GM20431 (cell line): Measurements from ENCODE around the gene DPP10.

Source experiments
- in situ Hi-C: fragments of 300-500 bp; cut with MseI, MboI; formaldehyde crosslinking; loops from one replicate; pipeline ENCODE4 v1.15.0; 2020; ENCODE audit warnings: low sequenced_read_pairs; ENCODE audit not compliant: unreplicated experiment

The DPP10 gene

GRCh38 chr2:115574667-115575066 lies 1132.2 kb downstream of the DPP10 start:
- in situ Hi-C loops, result no loop called here

- in situ Hi-C loops, result no loop called here
These were observed 1138.3 kb downstream of the DPP10 start for GRCh38 chr2:115580784-115581183.

- in situ Hi-C loops, result no loop called here
These were observed 1142.1 kb downstream of the DPP10 start for GRCh38 chr2:115584507-115584906.

GRCh38 chr2:115596659-115597375 lies 1154.4 kb downstream of the DPP10 start:
- in situ Hi-C loops, result no loop called here

GRCh38 chr2:115603285-115603684 lies 1160.8 kb downstream of the DPP10 start:
- in situ Hi-C loops, result no loop called here

- in situ Hi-C loops, result no loop called here
These were observed 1163.9 kb downstream of the DPP10 start for GRCh38 chr2:115606350-115606749.

- in situ Hi-C loops, result no loop called here
These were observed 1167.5 kb downstream of the DPP10 start for GRCh38 chr2:115609978-115610377.

GRCh38 chr2:115610888-115611287 lies 1168.4 kb downstream of the DPP10 start:
- in situ Hi-C loops, result no loop called here

- in situ Hi-C loops, result no loop called here
These were observed 1181.9 kb downstream of the DPP10 start for GRCh38 chr2:115624332-115624731.

- in situ Hi-C loops, result no loop called here
These were observed 1192.1 kb downstream of the DPP10 start for GRCh38 chr2:115634578-115634977.

- in situ Hi-C loops, result no loop called here
These were observed 1193.0 kb downstream of the DPP10 start for GRCh38 chr2:115635430-115635829.

GRCh38 chr2:115649731-115650130 lies 1207.3 kb downstream of the DPP10 start:
- in situ Hi-C loops, result no loop called here

GRCh38 chr2:115650827-115651226 lies 1208.4 kb downstream of the DPP10 start:
- in situ Hi-C loops, result no loop called here

GRCh38 chr2:115652652-115653051 lies 1210.2 kb downstream of the DPP10 start:
- in situ Hi-C loops, result no loop called here

GRCh38 chr2:115654362-115654761 lies 1211.9 kb downstream of the DPP10 start:
- in situ Hi-C loops, result no loop called here

- in situ Hi-C loops, result no loop called here
These were observed 1235.7 kb downstream of the DPP10 start for GRCh38 chr2:115678129-115678528.

- in situ Hi-C loops, result no loop called here
These were observed 1241.9 kb downstream of the DPP10 start for GRCh38 chr2:115684345-115684744.

GRCh38 chr2:115691409-115691808 lies 1249.0 kb downstream of the DPP10 start:
- in situ Hi-C loops, result no loop called here

GRCh38 chr2:115694651-115695050 lies 1252.2 kb downstream of the DPP10 start:
- in situ Hi-C loops, result no loop called here

- in situ Hi-C loops, result no loop called here
These were observed 1290.8 kb downstream of the DPP10 start for GRCh38 chr2:115733190-115733775.

- in situ Hi-C loops, result no loop called here
These were observed 1295.7 kb downstream of the DPP10 start for GRCh38 chr2:115738111-115738510.

GRCh38 chr2:115739574-115739973 lies 1297.1 kb downstream of the DPP10 start:
- in situ Hi-C loops, result no loop called here
